GM12801 (cell line): ENCODE measurements around the gene RNASE12.

ENCODE experiments used
- TF ChIP-seq, protein P1 (sequence below): IDR thresholded peaks from one replicate; pipeline ENCODE4 v1.5.1; 2011; ENCODE audit warnings: control low read depth; ENCODE audit not compliant: insufficient read length; ENCODE audit errors: extremely low read depth

The RNASE12 gene

DNA sequence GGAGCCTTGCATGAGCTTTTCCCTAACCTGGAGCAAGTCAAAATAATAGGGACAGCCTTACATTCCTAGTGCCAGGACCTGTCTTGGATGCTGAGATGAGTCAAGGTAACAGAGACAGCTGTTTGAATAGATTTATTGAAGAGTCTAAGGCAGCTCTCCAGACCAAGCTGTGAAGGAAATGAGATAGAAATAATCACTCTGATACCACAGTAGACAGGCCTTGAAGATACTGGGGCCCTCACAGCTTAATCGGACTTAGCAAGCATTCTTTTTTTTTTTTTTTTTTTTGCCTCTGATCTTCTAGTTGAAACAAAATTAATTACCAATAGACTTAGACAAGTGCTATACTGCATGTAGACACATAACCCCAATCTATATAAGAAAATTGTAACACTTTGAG lies 27.2 kb downstream of the RNASE12 start:
- TF ChIP-seq, protein P1, sequence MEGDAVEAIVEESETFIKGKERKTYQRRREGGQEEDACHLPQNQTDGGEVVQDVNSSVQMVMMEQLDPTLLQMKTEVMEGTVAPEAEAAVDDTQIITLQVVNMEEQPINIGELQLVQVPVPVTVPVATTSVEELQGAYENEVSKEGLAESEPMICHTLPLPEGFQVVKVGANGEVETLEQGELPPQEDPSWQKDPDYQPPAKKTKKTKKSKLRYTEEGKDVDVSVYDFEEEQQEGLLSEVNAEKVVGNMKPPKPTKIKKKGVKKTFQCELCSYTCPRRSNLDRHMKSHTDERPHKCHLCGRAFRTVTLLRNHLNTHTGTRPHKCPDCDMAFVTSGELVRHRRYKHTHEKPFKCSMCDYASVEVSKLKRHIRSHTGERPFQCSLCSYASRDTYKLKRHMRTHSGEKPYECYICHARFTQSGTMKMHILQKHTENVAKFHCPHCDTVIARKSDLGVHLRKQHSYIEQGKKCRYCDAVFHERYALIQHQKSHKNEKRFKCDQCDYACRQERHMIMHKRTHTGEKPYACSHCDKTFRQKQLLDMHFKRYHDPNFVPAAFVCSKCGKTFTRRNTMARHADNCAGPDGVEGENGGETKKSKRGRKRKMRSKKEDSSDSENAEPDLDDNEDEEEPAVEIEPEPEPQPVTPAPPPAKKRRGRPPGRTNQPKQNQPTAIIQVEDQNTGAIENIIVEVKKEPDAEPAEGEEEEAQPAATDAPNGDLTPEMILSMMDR: no peak

DNA sequence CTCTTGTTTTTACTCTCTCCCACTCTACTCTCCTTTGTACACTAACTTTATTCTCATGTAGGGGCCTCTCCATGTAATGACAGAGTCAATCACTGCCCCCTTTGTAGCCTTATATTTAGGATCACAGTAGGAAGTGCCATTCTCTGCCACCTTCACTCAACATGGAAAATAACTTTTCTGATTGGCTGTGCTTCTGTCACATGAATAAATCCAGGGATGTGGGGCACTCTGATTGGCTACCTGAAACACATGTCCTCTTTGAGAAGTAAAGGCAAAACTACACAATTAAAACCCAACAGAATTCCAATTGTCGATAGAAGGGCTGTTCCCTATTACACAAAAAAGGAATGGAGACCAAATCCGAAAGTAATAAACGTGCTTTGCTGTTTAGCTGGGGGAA lies 30.2 kb downstream of the RNASE12 start, which contains the start of gene RNASE9:
TSS of gene RNASE9 (minus strand) at position 87 of the 400 bp plus-strand sequence.
- TF ChIP-seq, protein P1: no peak

DNA sequence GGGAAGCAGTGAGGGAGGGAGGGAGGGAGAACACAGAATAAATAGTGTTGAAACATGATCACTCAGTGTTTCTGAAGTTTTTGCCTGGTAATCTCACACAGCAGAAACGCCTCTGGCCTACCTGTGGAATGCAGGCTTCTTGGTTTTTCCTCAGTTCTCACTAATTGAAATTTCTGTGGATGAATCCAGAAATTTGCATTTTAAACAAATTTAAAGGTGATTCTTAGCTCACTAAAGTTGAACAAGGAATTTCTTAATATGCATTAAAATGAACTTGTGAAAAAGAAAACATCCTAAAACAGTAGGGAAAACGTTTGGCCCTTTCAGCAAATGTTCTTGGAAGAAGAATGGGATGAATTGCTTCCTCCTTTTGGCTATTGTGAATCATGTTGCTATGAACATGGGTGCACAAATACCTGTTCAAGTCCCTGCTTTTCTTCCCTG lies 31.7 kb downstream of the RNASE12 start:
- TF ChIP-seq, protein P1: no peak

DNA sequence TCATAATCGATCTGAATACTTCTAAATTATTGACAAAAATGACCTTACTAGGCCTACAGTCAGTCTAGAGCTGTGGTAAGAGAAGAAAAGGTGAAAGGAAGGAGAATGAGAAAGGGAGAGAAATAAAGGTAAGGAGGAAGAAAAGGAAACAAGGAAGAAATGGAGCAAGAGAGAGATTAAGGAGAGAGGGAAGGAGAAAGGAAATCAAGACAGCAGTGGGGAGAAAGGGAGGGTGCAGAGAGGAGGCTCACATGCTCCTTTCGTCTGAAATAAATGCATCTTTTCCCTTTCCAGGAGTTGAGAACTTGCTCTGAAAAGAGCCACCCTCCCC lies 34.0 kb downstream of the RNASE12 start:
- TF ChIP-seq, protein P1: no peak

DNA sequence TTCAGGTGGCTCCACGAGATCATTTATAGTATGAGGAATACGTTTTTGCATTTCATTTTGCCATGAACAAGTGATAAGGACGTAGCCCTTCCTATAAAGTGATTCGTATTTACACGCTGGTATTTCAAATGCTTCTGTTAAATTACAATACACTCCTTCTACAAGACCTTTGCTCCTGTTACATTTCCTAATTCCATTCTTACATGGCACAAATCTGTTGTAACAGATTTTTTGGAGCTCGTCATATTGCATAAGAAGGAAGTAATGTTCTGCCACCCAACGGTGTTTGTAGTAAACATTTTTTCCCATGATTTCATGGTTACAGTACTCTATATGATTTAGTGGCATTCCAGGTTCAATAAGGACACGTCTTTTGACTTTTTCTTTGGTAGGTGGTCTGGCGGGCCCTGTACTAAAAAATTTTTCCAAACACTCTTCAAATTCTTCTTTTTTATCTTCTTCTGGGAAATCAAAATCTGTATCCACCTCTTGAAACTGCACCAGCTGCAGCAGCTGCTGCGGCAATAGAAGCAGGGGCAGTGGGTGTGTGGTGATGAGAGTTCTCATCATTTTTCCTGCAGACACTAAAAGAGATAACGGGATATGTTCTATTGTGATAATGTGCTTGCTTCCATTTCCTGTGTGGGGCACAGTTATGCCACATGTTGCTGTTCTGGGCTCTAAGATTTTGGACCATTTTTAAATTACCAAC lies 34.5 kb downstream of the RNASE12 start:
- TF ChIP-seq, protein P1: no peak

DNA sequence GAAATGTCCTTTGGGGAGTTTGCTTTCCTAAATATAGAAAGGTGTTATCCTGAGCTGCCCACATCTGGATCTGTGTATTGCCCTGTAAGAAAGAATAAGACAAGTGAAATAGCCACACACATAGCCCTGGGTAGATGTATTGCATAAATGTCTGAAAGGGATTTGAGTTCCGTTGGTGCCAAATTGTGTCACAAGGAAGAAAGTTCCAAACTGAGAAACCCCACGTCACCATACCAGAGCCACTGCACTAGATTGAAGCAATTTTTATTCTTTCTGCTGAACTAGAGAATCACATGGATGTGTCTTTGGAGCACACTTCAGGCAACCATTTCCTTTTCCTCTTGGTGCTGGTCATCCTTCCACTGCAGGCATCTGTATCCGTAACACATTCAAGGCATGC lies 35.3 kb downstream of the RNASE12 start:
- TF ChIP-seq, protein P1: no peak

DNA sequence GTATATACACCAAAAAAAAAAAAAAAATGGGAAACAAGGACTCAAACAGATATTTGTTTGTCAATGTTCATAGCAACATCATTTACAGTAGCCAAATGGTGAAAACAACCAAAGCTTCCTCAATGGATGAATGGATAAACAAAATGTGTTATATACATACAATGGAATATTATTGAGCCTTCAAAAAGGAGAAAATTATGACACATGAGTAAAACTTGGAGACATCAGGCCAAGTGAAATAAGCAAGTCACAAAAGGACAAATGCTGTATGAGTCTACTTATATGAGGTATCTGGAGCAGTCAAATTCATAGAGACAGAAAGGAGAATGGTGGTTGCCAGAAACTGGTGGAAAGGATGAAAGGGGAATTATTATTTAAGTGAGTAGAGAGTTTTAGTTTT lies 38.2 kb downstream of the RNASE12 start:
- TF ChIP-seq, protein P1: no peak
